Amniotic epithelial cell (primary cell): ENCODE measurements around the gene OXNAD1.

Experiments used
- DNase-seq: peaks from one replicate; pipeline ENCODE4 v3.0.0-alpha.2; 2010; ENCODE audit warnings: low read depth

OXNAD1 gene

GRCh38 chr3:16247282-16248061, 17.5 kb upstream of the OXNAD1 start:
- peak; percentile 78 for DNase-seq

- no peak for DNase-seq
These were observed 16.5 kb upstream of the OXNAD1 start for GRCh38 chr3:16248556-16248955.

GRCh38 chr3:16249336-16249735, 15.7 kb upstream of the OXNAD1 start:
- DNase-seq: peak; percentile 42

- no peak for DNase-seq
These were observed 15.1 kb upstream of the OXNAD1 start for GRCh38 chr3:16249886-16250285.

- no peak for DNase-seq
These were observed 13.5 kb upstream of the OXNAD1 start for GRCh38 chr3:16251316-16252085.

- DNase-seq: peak; percentile 16
These were observed 12.6 kb upstream of the OXNAD1 start for GRCh38 chr3:16252243-16252978.

GRCh38 chr3:16252988-16253387, 12.0 kb upstream of the OXNAD1 start:
- DNase-seq: no peak

GRCh38 chr3:16253601-16254000, 11.4 kb upstream of the OXNAD1 start:
- DNase-seq: peak; percentile 89

- no peak for DNase-seq
These were observed 10.1 kb upstream of the OXNAD1 start for GRCh38 chr3:16254916-16255315.

GRCh38 chr3:16255326-16255725, 9.7 kb upstream of the OXNAD1 start:
- no peak for DNase-seq

- no peak for DNase-seq
These were observed 9.3 kb upstream of the OXNAD1 start for GRCh38 chr3:16255726-16256125.

GRCh38 chr3:16257309-16257708, 7.7 kb upstream of the OXNAD1 start:
- DNase-seq: no peak

- no peak for DNase-seq
These were observed 6.8 kb upstream of the OXNAD1 start for GRCh38 chr3:16258177-16258576.

- DNase-seq: no peak
These were observed 6.1 kb upstream of the OXNAD1 start for GRCh38 chr3:16258866-16259265.

GRCh38 chr3:16260046-16260445, 5.0 kb upstream of the OXNAD1 start:
- DNase-seq: no peak

- DNase-seq: no peak
These were observed 2.8 kb upstream of the OXNAD1 start for GRCh38 chr3:16262174-16262573.

GRCh38 chr3:16264174-16264707, 771 bp upstream of the OXNAD1 start:
- DNase-seq: no peak

GRCh38 chr3:16265455-16265786, 409 bp downstream of the OXNAD1 start:
- no peak for DNase-seq

- DNase-seq: no peak
These were observed 1.7 kb downstream of the OXNAD1 start for GRCh38 chr3:16266714-16267113.

GRCh38 chr3:16270855-16271254, 5.8 kb downstream of the OXNAD1 start:
- DNase-seq: no peak

GRCh38 chr3:16272588-16272987, 7.6 kb downstream of the OXNAD1 start:
- DNase-seq: no peak

GRCh38 chr3:16273867-16274266, 8.9 kb downstream of the OXNAD1 start:
- no peak for DNase-seq

- DNase-seq: no peak
These were observed 12.5 kb downstream of the OXNAD1 start for GRCh38 chr3:16277471-16277870.
